Stimulated activated CD8-positive, alpha-beta memory T cell treated with anti-CD3 and anti-CD28 coated beads, Interleukin-4, amount 100 ng/mL, for 1 hour (primary cell): ENCODE data around the gene OR2H2.

Experiments
- DNase-seq, 2 donors: peaks; one replicate each; pipeline ENCODE4 v3.0.0-alpha.2; 2020; ENCODE audit warnings: low read depth in 2 of 2, low spot score in 1 of 2

OR2H2 gene

DNA sequence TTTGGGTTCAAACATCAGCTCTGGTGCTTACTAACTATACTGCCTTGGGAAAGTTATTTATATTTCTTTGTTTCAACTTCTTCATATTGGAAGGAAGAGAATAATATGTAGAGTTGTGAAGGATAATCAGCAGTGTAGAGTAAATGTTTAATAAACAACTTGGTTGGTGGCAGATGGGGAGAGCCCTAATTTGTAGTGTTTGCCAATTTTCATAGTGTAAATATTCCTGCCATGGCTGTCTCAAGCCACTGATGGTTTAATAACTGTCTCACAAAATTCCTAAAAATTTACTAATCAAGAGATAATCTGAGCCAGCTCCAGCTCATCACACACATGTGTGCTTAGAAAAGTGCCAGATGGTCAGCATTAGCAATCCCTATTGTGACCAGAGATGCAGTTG lies at the start of gene OR2H2:
OR2H2 (plus strand) TSS at position 301 of the 400 bp plus-strand sequence. CDS start 2,824 bp downstream, outside the sequence.
- DNase-seq = no peak

DNA sequence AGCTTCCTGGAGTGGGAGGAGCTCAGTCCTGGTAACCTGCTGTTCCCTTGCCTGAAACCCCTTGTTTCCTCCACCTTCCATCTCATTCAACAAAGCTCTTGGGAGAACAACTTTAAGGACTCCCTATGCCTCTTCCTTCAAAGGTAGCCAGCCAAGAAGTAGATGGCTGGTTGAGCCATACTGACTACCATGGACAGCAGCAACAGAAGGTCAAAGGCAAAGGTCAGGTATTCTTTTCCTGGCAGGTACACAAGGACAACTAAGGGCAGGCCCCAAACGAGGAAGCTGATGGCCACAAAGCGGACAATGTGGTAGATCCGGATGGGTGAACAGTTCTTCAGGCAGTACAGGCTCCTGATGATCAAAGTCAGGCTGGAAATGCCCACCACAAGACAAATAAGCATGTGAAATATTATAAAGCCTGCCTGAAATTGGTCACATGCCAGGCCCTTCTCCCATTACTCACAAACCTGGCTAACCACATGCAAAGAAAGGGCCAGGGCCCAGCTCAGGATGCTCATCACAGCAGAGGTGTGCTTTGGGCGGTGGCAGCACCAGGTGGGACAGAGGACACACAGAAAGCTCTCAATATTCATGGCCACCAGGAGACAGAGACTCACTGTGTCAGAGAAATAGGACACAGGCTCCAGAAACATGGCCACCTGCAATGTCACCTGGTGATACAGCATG lies 47.1 kb upstream of the OR2H2 start:
- DNase-seq = no peak

DNA sequence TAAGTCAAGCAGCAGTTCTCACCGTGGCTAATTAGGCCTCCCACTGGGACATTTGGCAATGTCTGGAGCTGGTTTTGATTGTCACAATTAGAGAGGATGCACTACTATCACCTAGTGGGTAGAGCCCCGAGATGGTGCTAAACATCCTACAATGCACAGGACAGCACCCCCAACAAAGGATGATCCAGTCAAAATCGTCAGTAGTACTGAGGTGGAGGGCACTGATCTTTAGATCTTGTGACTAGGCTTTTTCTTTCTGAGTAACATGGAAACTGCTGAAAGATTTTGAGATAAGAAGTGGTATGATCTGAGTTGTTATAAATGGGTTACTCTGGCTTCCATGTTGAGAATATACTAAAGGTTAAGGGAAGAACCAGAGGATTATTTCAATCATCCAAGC lies 37.3 kb upstream of the OR2H2 start:
- no peak for DNase-seq

DNA sequence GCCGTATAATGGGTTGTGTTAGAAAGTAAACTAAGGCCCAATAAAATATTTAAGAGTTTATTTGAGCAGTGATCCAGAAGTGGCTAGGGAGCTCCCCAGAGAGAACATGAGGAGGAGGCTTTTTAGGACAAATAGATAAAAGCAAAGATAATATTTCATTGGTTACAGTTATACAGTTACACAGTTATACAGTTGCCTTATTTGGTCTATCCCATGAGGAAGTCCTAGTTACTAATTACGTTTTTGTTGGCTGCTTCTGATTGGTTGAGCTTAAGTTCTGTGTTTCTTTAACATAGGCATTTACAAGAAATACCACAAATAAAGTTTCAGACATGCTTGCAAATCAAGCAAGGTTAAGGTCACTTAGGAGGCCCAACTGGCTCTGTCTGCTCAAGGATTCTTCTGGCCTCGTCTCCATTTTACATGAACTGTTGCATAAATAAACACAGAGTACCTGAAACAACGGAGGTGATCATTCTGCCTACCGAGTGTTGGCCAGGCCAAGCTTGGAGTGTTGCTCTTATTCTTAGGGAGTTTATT lies 32.3 kb upstream of the OR2H2 start:
- no peak for DNase-seq

DNA sequence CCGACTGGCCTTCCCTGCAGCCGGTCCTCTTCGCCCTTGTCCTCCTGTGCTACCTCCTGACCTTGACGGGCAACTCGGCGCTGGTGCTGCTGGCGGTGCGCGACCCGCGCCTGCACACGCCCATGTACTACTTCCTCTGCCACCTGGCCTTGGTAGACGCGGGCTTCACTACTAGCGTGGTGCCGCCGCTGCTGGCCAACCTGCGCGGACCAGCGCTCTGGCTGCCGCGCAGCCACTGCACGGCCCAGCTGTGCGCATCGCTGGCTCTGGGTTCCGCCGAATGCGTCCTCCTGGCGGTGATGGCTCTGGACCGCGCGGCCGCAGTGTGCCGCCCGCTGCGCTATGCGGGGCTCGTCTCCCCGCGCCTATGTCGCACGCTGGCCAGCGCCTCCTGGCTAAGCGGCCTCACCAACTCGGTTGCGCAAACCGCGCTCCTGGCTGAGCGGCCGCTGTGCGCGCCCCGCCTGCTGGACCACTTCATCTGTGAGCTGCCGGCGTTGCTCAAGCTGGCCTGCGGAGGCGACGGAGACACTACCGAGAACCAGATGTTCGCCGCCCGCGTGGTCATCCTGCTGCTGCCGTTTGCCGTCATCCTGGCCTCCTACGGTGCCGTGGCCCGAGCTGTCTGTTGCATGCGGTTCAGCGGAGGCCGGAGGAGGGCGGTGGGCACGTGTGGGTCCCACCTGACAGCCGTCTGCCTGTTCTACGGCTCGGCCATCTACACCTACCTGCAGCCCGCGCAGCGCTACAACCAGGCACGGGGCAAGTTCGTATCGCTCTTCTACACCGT lies 31.5 kb upstream of the OR2H2 start:
- DNase-seq = no peak

DNA sequence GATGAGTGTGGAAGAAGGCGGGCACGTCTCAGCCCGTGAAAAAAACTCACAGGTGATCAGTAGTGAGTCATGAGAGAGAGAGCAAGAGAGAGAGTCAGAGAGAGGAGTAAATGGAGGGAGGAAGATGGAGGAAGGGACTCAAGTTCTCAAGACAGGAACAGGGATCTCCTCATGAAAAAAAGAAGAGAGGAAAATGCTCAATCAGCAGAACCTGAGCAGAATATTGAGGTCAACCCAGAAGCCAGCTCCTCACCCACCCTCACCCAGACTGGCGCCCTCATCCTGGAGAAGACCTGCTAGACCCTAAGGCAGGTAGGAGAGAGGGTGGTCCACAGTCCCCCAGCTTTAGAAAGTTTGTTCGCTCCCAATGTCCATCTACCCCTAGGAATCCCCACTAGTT lies 30.2 kb upstream of the OR2H2 start:
- DNase-seq = no peak

DNA sequence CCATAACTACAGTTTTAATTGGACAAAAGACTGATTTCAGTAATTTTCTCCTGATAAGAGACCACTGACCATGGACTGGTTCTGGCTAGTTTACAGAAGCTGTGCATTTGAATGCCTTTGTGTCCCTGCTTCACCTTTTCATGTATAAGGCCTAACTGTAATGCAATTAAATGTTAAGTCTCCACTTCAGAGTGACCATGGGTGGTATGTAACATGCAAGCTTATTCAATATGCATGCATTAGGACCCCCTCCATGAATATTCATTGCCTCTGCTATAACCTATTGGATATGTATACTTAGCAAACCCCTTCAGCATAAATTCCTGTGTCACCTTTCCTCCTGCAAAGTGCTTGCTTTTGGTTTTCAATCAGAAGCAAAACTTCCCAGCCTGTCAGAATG lies 27.6 kb upstream of the OR2H2 start:
- DNase-seq = no peak

DNA sequence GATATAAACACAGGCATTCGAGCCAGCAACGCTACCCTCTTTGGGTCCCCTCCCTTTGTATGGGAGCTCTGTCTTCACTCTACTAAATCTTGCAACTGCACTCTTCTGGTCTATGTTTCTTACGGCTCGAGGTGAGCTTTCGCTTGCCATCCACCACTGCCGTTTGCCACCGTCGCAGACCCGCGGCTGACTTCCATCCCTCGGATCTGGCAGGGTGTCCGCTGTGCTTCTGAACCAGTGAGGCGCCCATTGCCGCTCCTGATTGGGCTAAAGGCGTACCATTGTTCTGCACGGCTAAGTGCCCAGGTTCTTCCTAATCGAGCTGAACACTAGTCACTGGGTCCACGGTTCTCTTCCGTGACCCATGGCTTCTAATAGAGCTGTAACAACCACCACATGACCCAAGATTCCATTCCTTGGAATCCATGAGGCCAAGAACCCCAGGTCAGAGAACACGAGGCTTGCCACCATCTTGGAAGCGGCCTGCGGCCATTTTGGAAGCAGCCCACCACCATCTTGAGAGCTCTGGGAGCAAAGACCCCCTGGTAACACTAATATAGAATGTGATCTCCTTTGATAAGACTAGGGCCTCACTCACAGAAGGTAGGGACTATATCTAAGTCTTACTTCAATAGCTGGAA lies 26.4 kb upstream of the OR2H2 start:
- DNase-seq = no peak

DNA sequence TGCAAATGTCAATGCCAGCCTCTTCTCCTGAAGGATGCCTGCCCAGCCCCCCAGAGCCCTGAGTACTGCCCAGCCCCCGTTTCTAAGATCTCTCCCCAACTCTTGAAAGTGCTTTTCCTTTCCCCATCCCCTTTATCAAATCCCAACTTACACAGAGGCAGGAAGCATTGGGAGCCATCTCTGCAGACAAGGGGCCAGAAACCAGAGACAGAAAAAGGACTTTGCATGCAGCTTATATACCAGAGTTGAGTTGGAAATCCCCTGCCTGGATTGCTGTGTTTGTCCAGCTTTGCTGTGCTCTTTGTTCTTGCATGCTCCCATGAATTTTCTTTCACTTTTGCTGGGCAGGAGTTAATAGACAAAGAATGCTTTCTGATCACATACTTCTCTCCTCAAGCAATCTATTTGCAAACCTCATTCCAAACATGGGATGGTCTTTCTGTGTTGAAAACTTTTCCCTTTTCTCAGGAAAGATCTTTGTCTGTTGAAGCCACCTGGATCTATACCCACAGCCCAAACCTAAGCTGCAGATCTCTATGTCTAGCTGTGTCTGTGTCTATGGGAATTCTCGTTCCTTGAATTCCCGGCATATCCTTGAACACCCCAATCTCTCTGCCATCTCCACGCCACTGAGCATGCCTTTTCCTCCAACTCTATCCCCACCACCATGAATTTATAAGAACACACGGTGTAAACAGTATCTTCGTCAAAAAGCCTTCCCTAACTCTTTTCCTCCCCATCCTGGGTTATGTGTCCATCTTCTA lies 25.2 kb upstream of the OR2H2 start, which contains the start of gene UBD:
UBD (minus strand) TSS at position 209 of the 764 bp plus-strand sequence; CDS start at position 178, 31 bp downstream.
- DNase-seq = no peak

DNA sequence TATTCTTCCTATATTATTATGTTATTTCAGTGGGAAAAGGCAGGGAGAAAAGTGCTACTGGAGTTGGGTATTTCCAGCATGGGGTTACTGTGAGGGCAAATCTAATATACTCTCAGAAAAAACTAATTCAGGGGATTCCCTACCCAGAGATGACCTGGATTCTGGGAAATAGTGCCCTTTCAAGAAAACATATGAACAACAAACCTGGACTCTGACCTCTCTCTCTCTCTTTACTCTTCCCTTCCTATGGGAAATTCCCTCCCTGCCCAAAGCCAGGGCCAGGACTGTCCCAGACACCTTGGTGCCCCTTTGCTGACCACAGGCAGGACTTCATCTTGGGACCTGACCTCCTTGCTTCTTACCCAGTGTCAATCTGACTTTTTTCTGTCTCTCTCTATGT lies 23.8 kb upstream of the OR2H2 start:
- DNase-seq = no peak

DNA sequence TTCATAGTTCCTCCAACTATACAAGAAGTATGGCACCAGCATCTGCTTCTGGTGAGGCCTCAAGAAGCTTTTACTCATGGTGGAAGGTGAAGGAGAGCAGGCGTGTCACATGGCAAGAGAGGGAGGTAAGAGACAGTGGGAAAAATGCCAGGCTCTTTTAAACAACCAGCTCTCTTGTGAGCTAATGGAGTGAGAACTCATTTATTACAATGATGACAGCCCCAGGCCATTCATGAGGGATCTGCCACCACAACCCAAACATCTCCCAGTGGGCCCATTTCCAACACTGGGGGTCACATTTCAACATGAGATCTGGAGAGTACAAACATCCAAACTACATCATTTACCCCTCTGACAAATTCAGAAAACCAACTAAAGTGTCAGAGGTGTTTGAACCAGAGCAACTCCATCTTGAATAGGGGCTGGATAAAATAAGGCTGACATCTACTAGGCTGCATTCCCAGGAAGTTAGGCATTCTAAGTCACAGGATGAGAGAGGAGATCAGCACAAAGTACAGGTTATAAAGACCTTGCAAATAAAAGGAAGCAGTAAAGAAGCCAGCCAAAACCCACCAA lies 23.2 kb upstream of the OR2H2 start:
- DNase-seq = no peak

DNA sequence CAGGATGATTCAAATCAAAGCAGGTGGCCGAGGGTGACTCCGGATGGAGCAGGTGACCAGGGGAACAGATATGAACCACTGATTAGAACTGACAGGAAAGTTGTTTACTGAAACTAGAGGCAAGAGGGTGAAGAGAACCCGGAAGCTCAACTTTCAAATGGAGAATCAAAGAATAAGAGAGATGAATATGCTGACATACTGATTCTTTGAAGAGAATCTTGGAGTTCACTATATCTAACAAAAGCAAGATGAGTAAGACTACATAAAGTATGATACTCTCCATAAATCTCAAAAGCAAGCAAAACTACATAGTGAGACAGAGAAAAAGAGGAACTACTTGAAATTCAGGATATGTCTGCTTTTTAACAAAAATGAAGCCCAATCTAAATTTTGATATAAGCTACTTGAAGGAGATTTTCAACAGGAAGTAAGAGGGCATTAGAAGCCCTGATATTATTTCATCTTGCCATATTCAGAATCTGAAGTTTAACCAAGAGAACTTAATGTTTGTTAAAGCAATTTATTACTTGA lies 21.4 kb upstream of the OR2H2 start:
- no peak for DNase-seq

DNA sequence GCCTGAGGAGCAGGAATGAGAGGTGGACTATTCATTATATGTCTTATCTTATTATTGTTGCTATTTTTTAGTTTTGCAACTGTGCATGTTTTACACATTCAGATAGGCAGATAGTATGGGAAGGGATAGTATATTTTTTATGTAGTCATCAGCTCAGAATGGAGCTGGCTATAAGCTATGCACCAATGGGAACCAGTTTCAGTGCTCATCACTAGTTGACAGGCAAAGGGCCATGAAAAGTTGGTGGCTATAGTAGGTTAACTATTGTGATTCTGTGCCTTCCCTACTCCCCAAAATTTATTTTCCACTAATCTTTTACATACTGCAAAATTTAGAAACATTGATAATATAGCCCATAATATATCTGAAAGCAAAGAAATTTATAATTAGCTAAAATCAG lies 20.0 kb upstream of the OR2H2 start:
- no peak for DNase-seq

DNA sequence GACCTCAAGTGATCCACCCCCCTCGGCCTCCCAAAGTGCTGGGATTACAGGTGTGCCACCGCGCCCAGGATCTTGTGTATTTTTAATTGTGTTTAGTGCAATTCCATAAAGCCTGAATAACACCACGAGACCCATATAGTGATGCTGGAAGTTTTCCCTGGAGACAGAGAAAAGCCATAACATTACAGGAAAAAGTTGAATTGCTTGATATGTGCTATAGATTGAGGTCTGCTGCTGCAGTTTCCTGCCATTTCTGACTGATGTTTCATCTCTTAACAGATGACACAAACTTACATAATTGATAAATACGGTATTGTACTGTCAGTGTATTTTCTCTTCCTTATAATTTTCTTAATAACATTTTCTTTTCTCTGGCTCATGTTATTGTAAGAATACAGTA lies 18.1 kb upstream of the OR2H2 start:
- DNase-seq = no peak

DNA sequence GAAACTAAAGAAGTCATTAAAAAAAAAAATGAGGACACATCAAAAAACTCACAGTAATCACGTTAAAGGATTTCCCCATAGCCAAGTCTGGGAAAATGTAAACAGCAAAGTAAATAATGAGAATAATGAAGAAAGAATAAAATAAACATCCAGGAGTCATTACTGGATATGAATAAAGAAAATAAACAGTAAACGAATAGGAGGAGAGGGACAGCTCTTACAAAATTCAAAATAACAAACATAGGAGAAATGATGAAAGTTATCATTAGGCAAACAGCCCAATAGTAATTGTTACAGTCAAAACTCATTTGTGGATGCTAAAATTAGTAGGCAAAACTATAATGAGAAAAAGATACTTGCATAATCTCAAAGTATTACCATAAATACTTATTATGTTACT lies 17.4 kb upstream of the OR2H2 start:
- no peak for DNase-seq

DNA sequence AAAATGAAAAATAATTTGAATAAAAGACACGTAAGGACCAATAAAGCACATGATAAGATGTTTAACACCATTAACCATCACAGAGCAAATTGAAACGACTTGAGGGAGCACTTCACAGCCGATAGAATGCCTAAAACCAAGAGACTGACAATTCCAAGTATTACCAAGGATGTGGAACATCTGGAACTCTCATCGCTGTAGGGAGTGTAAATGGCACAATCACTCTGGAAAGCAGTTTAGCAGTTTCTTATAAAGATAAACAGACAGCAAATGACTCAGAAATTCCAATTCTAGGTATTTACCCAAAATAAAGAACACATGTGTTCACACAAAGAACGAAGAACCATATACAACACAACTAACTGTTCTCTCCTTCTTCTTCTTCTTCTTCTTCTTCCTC lies 16.9 kb upstream of the OR2H2 start:
- DNase-seq = no peak

DNA sequence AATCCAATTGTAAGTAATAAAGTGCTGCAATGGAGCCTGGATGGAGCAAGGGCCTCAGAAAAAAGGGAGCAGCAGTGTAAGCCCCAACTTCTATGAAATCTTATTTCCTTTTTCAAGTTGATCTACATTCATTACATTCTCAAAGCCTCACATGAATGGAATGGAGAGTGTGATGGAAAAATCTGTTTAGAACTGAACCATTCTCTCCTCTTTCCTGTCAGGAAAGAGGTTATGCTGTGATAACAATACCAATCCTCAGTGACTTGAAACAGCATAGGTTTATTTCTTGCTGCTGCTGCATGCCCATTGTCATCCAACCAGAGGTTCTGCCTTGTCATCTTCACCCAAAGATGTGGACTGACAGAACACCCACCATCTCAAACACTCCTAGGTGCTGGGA lies 8.9 kb upstream of the OR2H2 start:
- DNase-seq = no peak

DNA sequence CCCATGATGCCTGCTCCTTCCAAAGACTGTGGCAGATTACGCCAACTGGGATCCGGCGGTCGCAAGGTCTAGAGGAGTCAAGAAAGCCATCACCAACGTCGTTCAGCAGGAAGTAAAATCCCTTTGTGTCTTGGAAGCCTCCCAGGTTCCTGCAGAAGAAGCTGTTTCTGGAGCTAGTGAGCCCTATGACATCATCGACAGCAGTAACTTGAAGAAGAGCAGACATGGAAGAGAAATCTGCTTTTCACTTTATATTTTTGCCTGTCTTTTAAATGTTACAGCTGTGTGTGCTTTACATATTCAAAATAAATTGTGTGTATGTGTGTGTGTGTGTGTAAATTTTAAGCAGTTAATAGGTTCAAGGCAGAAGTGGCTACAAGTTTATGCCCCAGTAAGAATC lies 7.4 kb upstream of the OR2H2 start:
- DNase-seq = no peak

DNA sequence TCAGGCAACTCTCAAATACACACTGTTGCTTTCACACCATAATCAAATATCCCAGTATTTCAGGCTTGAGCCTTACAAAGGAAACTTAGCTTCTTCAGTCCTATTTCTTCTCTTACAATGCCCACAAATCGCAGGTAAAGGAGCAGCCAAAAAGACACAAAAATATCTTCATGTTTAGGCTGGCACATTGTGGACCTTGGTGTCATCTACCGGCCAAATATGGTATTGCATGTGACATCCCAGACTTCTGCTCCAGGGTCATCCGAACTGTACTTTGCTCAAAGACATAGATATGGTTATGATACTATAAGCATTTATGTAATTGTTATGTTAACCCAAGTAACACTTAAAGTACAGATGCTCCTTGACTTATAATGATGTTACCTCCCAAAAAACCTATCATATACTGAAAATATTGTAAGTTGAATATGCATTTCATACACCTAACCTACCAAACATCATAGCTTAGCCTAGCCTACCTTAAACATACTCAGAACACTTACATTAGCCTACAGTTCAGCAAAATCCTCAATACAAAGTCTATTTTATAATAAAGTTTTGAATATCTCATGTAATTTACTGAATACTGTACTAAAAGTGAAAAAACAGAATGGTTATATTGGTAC lies 4.6 kb downstream of the OR2H2 start:
- peak in 1 of 2 donors; percentile 18 for DNase-seq

DNA sequence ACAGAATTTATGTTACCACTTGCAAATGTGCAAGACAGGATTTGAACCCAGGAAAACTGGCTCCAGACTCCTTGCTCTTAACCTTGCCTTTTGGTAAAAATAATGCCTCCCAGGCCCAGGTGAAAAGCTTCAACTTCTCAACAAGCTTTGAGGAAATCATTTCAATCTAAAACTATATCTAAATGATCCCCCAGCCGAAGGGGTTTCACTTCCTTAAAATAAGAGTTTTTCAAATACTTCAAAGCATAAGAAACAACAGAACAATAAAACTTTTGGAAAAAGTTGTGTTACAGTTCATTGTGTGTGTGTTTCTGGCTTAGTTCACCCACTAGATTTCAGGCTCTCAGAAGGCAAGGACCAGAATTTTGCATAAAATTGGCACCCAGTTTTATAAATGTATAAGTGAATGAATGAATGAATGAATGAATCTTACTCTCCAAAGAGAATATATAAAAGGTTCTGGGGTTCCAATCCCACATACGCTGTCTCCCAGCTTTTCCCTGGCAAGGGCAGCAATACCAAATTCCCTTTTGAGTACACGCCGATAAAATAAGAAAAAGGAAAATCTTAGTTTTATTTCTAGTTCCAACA lies 5.4 kb downstream of the OR2H2 start:
- DNase-seq = no peak
